ENCODE results near the gene GART.

GRCh38 chr21:33541756-33542639 is at the start of gene GART:
- TF ChIP-seq, protein P1, sequence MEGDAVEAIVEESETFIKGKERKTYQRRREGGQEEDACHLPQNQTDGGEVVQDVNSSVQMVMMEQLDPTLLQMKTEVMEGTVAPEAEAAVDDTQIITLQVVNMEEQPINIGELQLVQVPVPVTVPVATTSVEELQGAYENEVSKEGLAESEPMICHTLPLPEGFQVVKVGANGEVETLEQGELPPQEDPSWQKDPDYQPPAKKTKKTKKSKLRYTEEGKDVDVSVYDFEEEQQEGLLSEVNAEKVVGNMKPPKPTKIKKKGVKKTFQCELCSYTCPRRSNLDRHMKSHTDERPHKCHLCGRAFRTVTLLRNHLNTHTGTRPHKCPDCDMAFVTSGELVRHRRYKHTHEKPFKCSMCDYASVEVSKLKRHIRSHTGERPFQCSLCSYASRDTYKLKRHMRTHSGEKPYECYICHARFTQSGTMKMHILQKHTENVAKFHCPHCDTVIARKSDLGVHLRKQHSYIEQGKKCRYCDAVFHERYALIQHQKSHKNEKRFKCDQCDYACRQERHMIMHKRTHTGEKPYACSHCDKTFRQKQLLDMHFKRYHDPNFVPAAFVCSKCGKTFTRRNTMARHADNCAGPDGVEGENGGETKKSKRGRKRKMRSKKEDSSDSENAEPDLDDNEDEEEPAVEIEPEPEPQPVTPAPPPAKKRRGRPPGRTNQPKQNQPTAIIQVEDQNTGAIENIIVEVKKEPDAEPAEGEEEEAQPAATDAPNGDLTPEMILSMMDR (optimal IDR thresholded peaks at IDR 0.05 in 1 of 3, IDR thresholded peaks at IDR 0.05 in 1 of 3, conservative IDR thresholded peaks at IDR 0.05 in 1 of 3; ENCODE audit: extremely low read depth in 1 of 3, insufficient read depth in 2 of 3, low read length in 3 of 3) = no peak
- no peak for TF ChIP-seq EZH2 (IDR thresholded peaks at IDR 0.05; ENCODE audit: low read length)
